Activated CD4-positive, alpha-beta T cell treated with anti-CD3 and anti-CD28 coated beads for 36 hours (primary cell): ENCODE data around the gene COLQ. TPM values are rescaled to one million over a fixed set of nuclear protein-coding genes. Genes with fewer than 3 reads are reported as not detected.
"Not testable (repeated sequence)": the region's sequence is repeated elsewhere in the genome, so short reads cannot be mapped to it uniquely, and the experiment has no call there.

Experiments used
- ATAC-seq: fragments of 200-7000 bp; cut with Tn5 transposase; one replicate; pipeline ENCODE4 v1.10.0; 2021; ENCODE audit warnings: mild to moderate bottlenecking, moderate library complexity
- CTCF ChIA-PET: fragments of 350-600 bp; sonication (Branson Sonifier 250); formaldehyde crosslinking; loops from one replicate; lab custom pipeline; 2021; ENCODE audit warnings: antibody characterized with exemption; lab: Charles Lee
- POLR2A ChIA-PET: fragments of 350-600 bp; sonication (Branson Sonifier 250); formaldehyde crosslinking; loops from one replicate; lab custom pipeline; 2021; ENCODE audit warnings: antibody characterized with exemption, inconsistent platforms; lab: Charles Lee
- DNase-seq: peaks from one replicate; pipeline ENCODE4 v3.0.0-alpha.2; 2020
- H3K27ac Mint-ChIP-seq: one replicate; pipeline ENCODE4 v1.8.0; 2021; ENCODE audit warnings: mixed read lengths
- H3K27me3 Mint-ChIP-seq: one replicate; pipeline ENCODE4 v1.8.0; 2021; ENCODE audit warnings: mixed read lengths
- H3K36me3 Mint-ChIP-seq: one replicate; pipeline ENCODE4 v1.8.0; 2021; ENCODE audit warnings: low read depth, mixed read lengths
- H3K4me1 Mint-ChIP-seq: one replicate; pipeline ENCODE4 v1.8.0; 2021; ENCODE audit warnings: mixed read lengths
- H3K4me3 Mint-ChIP-seq: one replicate; pipeline ENCODE4 v1.8.0; 2021; ENCODE audit warnings: mild to moderate bottlenecking, moderate library complexity, mixed read lengths
- H3K9me3 Mint-ChIP-seq: one replicate; pipeline ENCODE4 v1.8.0; 2021; ENCODE audit warnings: low read depth, mixed read lengths
- intact Hi-C, 2 experiments: fragments of 100-400 bp; cut with DNase I in 1 of 2; cut with micrococcal nuclease in 1 of 2; formaldehyde crosslinking; loops; one replicate each; pipeline versions ENCODE4 v1.14.2 to v1.15.1; 2022 to 2024; cut with DNase I, micrococcal nuclease
- total RNA-seq, 2 experiments: library from RNA; stranded (reverse); gene quantifications; one replicate each; pipeline ENCODE4 v1.2.3, GENCODE V29; 2021

COLQ gene
- total RNA-seq, 2 experiments from 2014 or later = 1.1 to 1.3 TPM

GRCh38 chr3:15491143-15491542 is 30.4 kb downstream of the COLQ start:
- no peak overlapping the region for H3K27ac Mint-ChIP-seq
- DNase-seq (no peak), ATAC-seq (no peak)
- ChIA-PET POLR2A (no interaction called here), CTCF (interaction anchor here (0.6 kb wide), 1 partner anchor 60 kb away, joined by 3 read pairs; no protein-coding TSS in a partner anchor)
- intact Hi-C loops = no loop called here
- no peaks in the 10 kb centered on the region for H3K4me1 Mint-ChIP-seq
- H3K36me3 Mint-ChIP-seq = no peaks in the 10 kb centered on the region
- H3K9me3 Mint-ChIP-seq = no peaks in the 10 kb centered on the region
- H3K4me3 Mint-ChIP-seq = no peak overlapping the region
- H3K27me3 Mint-ChIP-seq = no peaks in the 10 kb centered on the region

DNA sequence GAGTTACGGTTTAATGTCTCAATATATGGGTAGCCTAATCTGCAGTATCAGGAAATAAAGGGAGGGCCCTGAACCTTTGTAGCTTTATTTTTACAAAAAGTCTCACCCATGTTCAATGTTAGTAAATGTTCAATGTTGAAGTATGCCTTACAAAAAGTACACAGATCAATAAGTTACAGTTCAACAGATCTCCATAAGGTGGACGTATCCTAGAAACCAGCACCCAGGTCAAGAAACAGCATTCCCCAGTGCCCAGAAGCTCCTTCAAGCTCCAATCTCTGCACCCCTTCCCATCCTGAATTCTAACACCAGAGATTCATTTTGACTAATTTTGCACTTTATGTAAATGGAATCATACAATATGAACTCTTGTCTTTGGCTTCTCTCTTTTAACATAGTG is 31.3 kb downstream of the COLQ start:
- H3K36me3 Mint-ChIP-seq = no peaks in the 10 kb centered on the region
- no peaks in the 10 kb centered on the region for H3K9me3 Mint-ChIP-seq
- H3K27me3 Mint-ChIP-seq = no peaks in the 10 kb centered on the region
- ChIA-PET POLR2A (no interaction called here), CTCF (interaction anchor here (0.5 to 0.6 kb wide), 2 partner anchors 13 to 693 kb away, joined by 3 read pairs; no protein-coding TSS in a partner anchor)
- ATAC-seq (no peak), DNase-seq (no peak)
- H3K4me3 Mint-ChIP-seq = no peak overlapping the region
- H3K4me1 Mint-ChIP-seq = no peaks in the 10 kb centered on the region
- intact Hi-C loops = no loop called here
- no peak overlapping the region for H3K27ac Mint-ChIP-seq

DNA sequence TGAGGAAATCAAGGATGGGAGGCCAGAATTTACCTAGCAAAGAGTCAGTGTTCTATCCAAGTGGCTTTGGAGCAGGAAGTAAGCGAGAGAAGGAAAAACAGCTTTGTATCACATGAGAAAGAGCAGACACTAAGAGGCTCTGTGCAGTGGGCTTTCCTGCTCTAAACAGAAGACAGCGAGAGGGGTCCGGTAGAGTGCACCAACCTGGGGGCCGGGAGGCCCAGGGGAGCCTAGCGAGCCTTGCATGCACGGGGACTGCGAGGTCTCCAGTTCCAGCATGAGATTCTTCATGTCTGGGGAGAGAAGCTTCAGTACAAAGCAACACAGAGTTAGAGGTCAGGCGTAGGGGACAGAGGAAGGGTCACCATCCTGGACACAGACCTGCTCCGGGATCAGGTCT is 33.5 kb downstream of the COLQ start:
- no peak overlapping the region for H3K4me3 Mint-ChIP-seq
- no peaks in the 10 kb centered on the region for H3K27me3 Mint-ChIP-seq
- no peaks in the 10 kb centered on the region for H3K9me3 Mint-ChIP-seq
- H3K36me3 Mint-ChIP-seq = no peaks in the 10 kb centered on the region
- intact Hi-C loops = no loop called here
- H3K27ac Mint-ChIP-seq = no peak overlapping the region
- H3K4me1 Mint-ChIP-seq = no peaks in the 10 kb centered on the region
- POLR2A ChIA-PET = no interaction called here
- ATAC-seq (no peak), DNase-seq (no peak)
- CTCF ChIA-PET = no interaction called here

DNA sequence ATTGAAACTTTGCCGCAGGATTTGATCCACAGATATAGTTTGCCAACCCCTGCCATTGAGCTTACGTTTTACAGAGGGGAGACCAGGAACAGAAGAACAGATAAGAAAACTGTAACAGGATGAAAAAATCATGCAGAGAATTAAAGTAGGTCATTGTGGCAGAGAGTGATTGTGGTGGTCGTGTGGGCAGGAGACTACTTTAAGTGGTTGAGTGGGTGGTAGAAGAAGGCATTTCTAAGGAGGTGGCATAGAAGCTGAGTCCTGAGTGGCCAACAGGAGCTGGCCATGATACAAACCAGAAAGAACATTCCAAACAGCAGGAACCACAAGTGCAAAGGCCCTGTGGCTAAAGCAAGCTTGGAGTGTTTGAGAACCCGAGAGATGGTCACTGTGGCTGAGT is 34.5 kb downstream of the COLQ start:
- CTCF ChIA-PET = interaction anchor here (0.7 kb wide), 1 partner anchor 450 kb away, joined by 3 read pairs; no protein-coding TSS in a partner anchor
- intact Hi-C loops = no loop called here
- POLR2A ChIA-PET = no interaction called here

GRCh38 chr3:15486020-15486419 is 35.5 kb downstream of the COLQ start:
- ATAC-seq (no peak), DNase-seq (no peak)
- Mint-ChIP-seq H3K36me3 (no peaks in the 10 kb centered on the region), H3K4me1 (no peaks in the 10 kb centered on the region), H3K27ac (no peak overlapping the region), H3K9me3 (no peaks in the 10 kb centered on the region), H3K27me3 (no peaks in the 10 kb centered on the region), H3K4me3 (no peak overlapping the region)
- intact Hi-C loops = no loop called here
- POLR2A ChIA-PET = no interaction called here
- CTCF ChIA-PET = no interaction called here

More for the DNA sequence above, 34.5 kb downstream of the COLQ start:
- no peaks in the 10 kb centered on the region for H3K36me3 Mint-ChIP-seq
- H3K27ac Mint-ChIP-seq = no peak overlapping the region
- no peaks in the 10 kb centered on the region for H3K4me1 Mint-ChIP-seq
- no peaks in the 10 kb centered on the region for H3K9me3 Mint-ChIP-seq
- H3K27me3 Mint-ChIP-seq = no peaks in the 10 kb centered on the region
- no peak for ATAC-seq
- no peak for DNase-seq
- no peak overlapping the region for H3K4me3 Mint-ChIP-seq

DNA sequence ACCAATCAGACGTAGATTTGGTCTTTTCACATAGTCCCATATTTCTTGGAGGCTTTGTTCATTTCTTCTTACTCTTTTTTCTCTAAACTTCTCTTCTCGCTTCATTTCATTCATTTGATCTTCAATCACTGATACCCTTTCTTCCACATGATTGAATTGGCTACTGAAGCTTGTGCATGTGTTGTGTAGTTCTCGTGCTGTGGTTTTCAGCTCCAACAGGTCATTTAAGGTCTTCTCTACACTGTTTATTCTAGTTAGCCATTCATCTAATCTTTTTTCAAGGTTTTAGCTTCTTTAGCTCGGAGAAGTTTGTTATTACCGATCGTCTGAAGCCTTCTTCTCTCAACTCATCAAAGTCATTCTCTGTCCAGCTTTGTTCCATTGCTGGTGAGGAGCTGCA is 37.0 kb downstream of the COLQ start:
- intact Hi-C loops, CTCF ChIA-PET, H3K36me3 Mint-ChIP-seq, DNase-seq, H3K4me3 Mint-ChIP-seq, H3K27me3 Mint-ChIP-seq, POLR2A ChIA-PET, H3K9me3 Mint-ChIP-seq, ATAC-seq, H3K27ac Mint-ChIP-seq, H3K4me1 Mint-ChIP-seq: not testable (repeated sequence)

- no peaks in the 10 kb centered on the region for H3K36me3 Mint-ChIP-seq
- H3K4me3 Mint-ChIP-seq = no peak overlapping the region
- no peaks in the 10 kb centered on the region for H3K27me3 Mint-ChIP-seq
- DNase-seq (no peak), ATAC-seq (no peak)
- no peaks in the 10 kb centered on the region for H3K9me3 Mint-ChIP-seq
- H3K4me1 Mint-ChIP-seq = no peaks in the 10 kb centered on the region
- ChIA-PET POLR2A (no interaction called here), CTCF (no interaction called here)
- intact Hi-C loops = no loop called here
- H3K27ac Mint-ChIP-seq = no peak overlapping the region
Observed at GRCh38 chr3:15479400-15480224, 41.9 kb downstream of the COLQ start.

DNA sequence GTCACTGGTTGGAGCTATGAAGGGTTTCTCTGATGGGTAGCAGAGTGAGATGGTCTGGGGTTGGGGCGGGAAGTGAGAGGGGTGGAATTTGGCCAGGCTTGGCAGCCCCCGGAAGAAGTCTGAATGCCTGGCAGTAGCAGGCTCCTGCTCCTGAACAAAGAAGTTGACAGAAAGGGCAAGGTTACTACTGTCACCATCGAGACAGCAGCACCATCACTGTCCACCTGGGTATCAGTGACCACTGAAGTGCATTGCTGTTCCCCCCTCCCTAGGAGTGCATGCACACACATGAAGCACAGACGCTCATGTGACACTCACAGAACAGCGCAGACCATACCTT is 42.9 kb downstream of the COLQ start:
- Mint-ChIP-seq H3K4me1 (no peaks in the 10 kb centered on the region), H3K27me3 (no peaks in the 10 kb centered on the region), H3K36me3 (no peaks in the 10 kb centered on the region), H3K4me3 (no peak overlapping the region), H3K27ac (no peak overlapping the region), H3K9me3 (no peaks in the 10 kb centered on the region)
- POLR2A ChIA-PET = no interaction called here
- DNase-seq (no peak), ATAC-seq (no peak)
- CTCF ChIA-PET = no interaction called here
- intact Hi-C loops = no loop called here

GRCh38 chr3:15477951-15478639 is 43.4 kb downstream of the COLQ start:
- Mint-ChIP-seq H3K9me3 (no peaks in the 10 kb centered on the region), H3K36me3 (no peaks in the 10 kb centered on the region), H3K27me3 (no peaks in the 10 kb centered on the region), H3K4me1 (no peaks in the 10 kb centered on the region), H3K4me3 (no peak overlapping the region), H3K27ac (no peak overlapping the region)
- POLR2A ChIA-PET = no interaction called here
- intact Hi-C loops = no loop called here
- CTCF ChIA-PET = no interaction called here
- DNase-seq (no peak), ATAC-seq (no peak)

- CTCF ChIA-PET = no interaction called here
- DNase-seq (no peak), ATAC-seq (no peak)
- Mint-ChIP-seq H3K9me3 (no peaks in the 10 kb centered on the region), H3K27me3 (no peaks in the 10 kb centered on the region), H3K27ac (no peak overlapping the region), H3K36me3 (no peaks in the 10 kb centered on the region), H3K4me3 (no peak overlapping the region), H3K4me1 (no peaks in the 10 kb centered on the region)
- intact Hi-C loops = no loop called here
- POLR2A ChIA-PET = no interaction called here
Observed at GRCh38 chr3:15476378-15476777, 45.1 kb downstream of the COLQ start.

GRCh38 chr3:15475161-15475560 is 46.3 kb downstream of the COLQ start:
- intact Hi-C loops = no loop called here
- POLR2A ChIA-PET = no interaction called here
- Mint-ChIP-seq H3K27me3 (no peaks in the 10 kb centered on the region), H3K36me3 (no peaks in the 10 kb centered on the region), H3K27ac (no peak overlapping the region), H3K4me1 (no peaks in the 10 kb centered on the region), H3K9me3 (no peaks in the 10 kb centered on the region), H3K4me3 (no peak overlapping the region)
- ATAC-seq (no peak), DNase-seq (no peak)
- CTCF ChIA-PET = no interaction called here

GRCh38 chr3:15471861-15472260 is 49.6 kb downstream of the COLQ start:
- Mint-ChIP-seq H3K27ac (no peak overlapping the region), H3K4me3 (no peak overlapping the region), H3K9me3 (no peaks in the 10 kb centered on the region), H3K36me3 (no peaks in the 10 kb centered on the region), H3K4me1 (no peaks in the 10 kb centered on the region), H3K27me3 (no peaks in the 10 kb centered on the region)
- ATAC-seq (no peak), DNase-seq (no peak)
- POLR2A ChIA-PET = no interaction called here
- CTCF ChIA-PET = interaction anchor here (1.1 kb wide), 1 partner anchor 69 kb away, joined by 3 read pairs; no protein-coding TSS in a partner anchor
- intact Hi-C loops = no loop called here
